Panc1 (cell line): ENCODE results near the gene HMGN5.

Experiments
- POLR2AphosphoS5 ChIP-seq: IDR thresholded peaks from 2 replicates; pipeline ENCODE4 v1.6.1; 2012; ENCODE audit warnings: mild to moderate bottlenecking, low read depth, low read length, moderate library complexity
- TCF7L2 ChIP-seq: IDR thresholded peaks from 2 replicates; pipeline ENCODE4 v1.6.1; 2011; ENCODE audit warnings: mild to moderate bottlenecking, low read depth, low read length, inconsistent platforms
- TF ChIP-seq, protein P1 (sequence below): fragments of 450-650 bp; IDR thresholded peaks from 2 replicates; pipeline ENCODE4 v1.5.1; 2017; ENCODE audit warnings: mild to moderate bottlenecking

DNA sequence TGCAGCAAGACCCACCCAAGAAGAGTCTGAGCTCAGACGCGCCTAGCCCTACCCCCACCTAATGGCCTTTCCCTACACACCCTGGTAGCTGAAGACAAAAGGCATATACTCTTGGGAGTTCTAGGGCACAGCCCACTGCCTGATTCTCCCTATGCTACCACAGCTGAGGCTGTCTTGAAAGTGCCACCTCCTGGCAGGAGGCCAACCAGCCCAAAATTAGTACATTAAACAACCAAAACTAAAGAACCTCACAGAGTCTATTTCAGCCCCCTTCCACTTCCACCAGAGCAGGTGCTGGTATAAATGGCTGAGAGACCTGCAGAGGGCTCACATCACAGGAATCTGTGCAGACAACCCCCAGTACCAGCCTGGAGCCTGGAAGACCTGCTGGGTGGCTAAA lies 119.1 kb downstream of the HMGN5 start:
- TF ChIP-seq, protein P1, sequence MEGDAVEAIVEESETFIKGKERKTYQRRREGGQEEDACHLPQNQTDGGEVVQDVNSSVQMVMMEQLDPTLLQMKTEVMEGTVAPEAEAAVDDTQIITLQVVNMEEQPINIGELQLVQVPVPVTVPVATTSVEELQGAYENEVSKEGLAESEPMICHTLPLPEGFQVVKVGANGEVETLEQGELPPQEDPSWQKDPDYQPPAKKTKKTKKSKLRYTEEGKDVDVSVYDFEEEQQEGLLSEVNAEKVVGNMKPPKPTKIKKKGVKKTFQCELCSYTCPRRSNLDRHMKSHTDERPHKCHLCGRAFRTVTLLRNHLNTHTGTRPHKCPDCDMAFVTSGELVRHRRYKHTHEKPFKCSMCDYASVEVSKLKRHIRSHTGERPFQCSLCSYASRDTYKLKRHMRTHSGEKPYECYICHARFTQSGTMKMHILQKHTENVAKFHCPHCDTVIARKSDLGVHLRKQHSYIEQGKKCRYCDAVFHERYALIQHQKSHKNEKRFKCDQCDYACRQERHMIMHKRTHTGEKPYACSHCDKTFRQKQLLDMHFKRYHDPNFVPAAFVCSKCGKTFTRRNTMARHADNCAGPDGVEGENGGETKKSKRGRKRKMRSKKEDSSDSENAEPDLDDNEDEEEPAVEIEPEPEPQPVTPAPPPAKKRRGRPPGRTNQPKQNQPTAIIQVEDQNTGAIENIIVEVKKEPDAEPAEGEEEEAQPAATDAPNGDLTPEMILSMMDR, result no peak
- no peak for TF ChIP-seq POLR2AphosphoS5
- TF ChIP-seq TCF7L2, result no peak
